DND-41 (cell line): ENCODE data around the gene SEC63.
"Not testable (repeated sequence)": the region's sequence is repeated elsewhere in the genome, so short reads cannot be mapped to it uniquely, and the experiment has no call there.

ENCODE experiments used
- EZH2 ChIP-seq: IDR thresholded peaks from 3 replicates; pipeline ENCODE4 v1.6.1; 2012; ENCODE audit warnings: borderline replicate concordance, low read depth, mild to moderate bottlenecking, moderate library complexity, low read length, inconsistent platforms; ENCODE audit not compliant: severe bottlenecking
- TF ChIP-seq, protein P1 (sequence below): IDR thresholded peaks from 2 replicates; pipeline ENCODE4 v1.5.1; 2012; ENCODE audit warnings: borderline replicate concordance, low read length, moderate library complexity, mild to moderate bottlenecking; ENCODE audit not compliant: poor library complexity, severe bottlenecking; ENCODE audit errors: extremely low read depth

DNA sequence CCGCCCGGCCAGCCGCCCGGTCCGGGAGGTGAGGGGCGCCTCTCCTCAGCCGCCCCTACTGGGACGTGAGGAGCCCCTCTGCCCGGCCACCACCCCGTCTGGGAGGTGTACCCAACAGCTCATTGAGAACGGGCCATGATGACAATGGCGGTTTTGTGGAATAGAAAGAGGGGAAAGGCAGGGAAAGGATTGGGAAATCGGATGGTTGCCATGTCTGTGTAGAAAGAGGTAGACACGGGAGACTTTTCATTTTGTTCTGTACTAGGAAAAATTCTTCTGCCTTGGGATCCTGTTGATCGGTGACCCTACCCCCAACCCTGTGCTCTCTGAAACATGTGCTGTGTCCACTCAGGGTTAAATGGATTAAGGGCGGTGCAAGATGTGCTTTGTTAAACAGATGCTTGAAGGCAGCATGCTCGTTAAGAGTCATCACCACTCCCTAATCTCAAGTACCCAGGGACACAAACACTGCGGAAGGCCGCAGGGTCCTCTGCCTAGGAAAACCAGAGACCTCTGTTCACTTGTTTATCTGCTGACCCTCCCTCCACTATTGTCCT lies 4.1 kb downstream of the SEC63 start:
- TF ChIP-seq, protein P1, sequence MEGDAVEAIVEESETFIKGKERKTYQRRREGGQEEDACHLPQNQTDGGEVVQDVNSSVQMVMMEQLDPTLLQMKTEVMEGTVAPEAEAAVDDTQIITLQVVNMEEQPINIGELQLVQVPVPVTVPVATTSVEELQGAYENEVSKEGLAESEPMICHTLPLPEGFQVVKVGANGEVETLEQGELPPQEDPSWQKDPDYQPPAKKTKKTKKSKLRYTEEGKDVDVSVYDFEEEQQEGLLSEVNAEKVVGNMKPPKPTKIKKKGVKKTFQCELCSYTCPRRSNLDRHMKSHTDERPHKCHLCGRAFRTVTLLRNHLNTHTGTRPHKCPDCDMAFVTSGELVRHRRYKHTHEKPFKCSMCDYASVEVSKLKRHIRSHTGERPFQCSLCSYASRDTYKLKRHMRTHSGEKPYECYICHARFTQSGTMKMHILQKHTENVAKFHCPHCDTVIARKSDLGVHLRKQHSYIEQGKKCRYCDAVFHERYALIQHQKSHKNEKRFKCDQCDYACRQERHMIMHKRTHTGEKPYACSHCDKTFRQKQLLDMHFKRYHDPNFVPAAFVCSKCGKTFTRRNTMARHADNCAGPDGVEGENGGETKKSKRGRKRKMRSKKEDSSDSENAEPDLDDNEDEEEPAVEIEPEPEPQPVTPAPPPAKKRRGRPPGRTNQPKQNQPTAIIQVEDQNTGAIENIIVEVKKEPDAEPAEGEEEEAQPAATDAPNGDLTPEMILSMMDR = not testable (repeated sequence)
- not testable (repeated sequence) for TF ChIP-seq EZH2
